Stimulated activated CD4-positive, alpha-beta T cell treated with anti-CD3 and anti-CD28 coated beads, Interleukin-1b, Interleukin-23, amount 100 ng/mL, for 4 hours (primary cell): ENCODE results near the gene BAIAP2L1.

Experiments
- DNase-seq, 2 donors: peaks; one replicate each; pipeline ENCODE4 v3.0.0-alpha.2; 2020; ENCODE audit warnings: low read depth in 2 of 2

The BAIAP2L1 gene

DNA sequence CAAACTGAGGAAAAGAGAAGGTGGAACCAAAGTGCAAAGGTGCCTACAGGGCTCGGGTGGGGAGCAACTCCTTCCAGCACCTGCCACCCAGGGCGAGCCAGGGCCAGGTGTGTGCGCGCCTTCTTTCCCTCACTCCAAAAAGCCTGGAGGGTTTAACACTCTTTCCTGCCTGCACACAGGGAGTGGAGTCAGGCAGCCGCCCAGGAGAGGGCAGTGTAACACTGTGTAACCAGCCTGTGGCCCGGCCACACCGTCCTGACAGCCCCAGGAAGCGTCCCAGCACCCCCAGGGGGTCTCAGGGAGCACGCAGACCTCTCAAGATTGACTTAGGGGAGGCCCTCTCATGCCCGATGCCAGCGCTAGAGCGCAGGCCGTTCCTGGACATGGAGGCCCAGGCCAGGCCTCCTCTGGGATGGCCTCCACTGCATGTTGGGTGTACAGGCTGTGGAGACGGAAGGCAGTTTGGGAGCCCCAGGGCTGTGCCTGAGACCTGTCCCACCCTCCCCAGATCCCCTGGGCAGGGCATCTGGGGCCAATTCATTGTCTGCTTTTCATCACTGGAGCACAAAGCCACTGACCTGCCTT, 106.0 kb downstream of the BAIAP2L1 start:
- peak in 1 of 2 donors; percentile 15 for DNase-seq

DNA sequence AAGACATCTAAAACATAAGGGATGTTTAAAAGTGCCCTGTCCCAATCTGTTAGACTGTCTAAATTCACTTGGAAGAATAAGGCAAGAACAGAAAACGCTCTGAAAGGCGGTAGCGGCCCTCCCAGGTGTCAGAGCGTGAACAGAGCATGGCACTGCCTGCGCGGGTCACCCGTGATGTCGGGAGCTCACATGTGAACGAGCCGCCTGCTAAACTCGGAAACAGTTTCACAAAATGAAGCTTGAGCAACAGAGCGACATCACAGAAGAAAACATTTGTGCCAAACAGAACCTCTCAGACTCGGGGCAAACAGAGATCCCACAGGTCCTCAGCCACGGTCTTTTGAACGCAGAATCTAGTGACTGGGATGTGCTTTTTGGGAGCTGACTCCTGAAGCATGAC, 106.6 kb downstream of the BAIAP2L1 start:
- no peak for DNase-seq

DNA sequence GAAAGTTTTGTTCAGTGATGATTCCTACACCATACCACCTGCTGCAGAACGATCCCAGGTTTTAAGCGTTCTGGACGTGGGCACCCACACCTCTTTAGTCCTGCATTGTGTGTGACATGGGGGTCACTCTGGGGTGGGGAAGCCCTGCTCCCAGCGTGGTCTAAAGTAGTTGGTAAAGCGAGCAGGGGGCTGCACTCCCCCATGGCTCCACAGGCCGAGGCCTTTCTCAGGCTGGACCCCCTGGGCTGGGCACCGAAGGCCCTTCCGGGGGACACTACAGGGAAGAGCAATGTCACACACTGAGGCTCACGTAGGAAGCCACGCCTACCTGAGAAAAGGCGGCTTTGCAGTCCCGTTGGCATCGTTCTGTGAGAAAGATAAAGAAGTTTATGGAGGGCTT, 107.1 kb downstream of the BAIAP2L1 start:
- no peak for DNase-seq

DNA sequence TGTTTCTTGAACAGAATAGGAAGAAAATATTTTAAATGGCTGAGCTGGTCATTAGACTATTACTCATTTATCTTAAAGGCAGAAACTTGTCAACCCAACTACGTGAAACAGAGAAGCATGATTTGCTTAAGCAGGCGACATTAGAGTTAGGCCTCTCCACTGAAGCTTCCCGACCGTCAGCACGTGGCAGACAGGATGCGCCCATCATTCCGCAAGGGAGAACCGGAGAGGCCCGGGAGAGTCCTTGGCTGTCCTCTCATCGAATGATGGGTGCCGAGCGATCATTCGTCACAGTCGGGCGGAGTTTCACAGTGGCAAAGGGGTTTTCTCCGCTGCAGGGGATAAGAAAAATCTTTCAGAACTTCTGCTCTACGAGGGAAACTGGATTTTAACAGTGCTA, 107.6 kb downstream of the BAIAP2L1 start:
- DNase-seq, result no peak

DNA sequence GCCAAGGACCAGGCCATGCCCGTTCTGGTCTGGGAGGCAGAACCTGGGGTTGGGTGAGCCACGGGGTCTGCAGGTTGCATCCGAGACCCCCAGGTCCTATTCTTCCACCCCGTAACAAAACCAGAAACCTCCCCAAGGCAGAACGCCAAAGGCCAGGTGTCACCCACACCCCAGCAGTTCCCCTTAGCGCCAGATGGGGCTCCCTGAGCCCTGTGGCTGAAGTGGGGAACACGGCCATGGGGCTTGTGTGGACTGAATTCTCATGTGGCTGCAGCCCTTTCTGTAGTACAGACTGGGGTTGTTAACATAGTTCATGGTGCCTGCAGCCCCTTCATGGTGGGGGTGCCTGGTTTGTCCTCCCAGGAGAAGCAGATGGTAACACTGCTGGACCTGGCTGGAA, 109.2 kb downstream of the BAIAP2L1 start:
- DNase-seq, result no peak

DNA sequence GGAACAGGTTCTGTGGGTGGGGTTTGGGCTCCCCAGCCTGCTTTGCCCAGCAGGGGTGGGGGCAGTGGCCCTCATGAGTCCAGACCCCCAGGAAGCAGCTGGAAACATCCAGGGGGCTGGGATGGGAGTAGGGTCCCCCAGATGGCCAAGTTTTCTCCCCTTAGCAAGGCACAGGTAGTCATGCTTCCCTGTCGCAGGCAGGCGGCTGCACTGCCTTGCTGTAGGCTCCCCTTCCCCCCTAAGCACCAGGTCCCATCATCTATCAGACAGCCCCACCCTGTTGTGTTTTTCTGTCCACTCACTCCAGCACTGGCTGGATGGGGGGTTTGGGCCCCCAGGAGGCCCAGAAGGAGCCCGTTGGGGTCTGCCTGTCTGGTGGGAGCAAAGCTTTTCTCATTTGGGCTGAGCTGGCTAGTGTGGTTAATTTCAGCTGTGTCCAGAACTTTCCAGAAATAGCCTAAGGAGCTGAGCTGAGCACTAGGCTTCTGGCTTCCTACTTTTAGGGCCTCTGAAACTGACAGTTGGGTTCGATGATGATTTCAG, 111.5 kb downstream of the BAIAP2L1 start:
- no peak for DNase-seq

DNA sequence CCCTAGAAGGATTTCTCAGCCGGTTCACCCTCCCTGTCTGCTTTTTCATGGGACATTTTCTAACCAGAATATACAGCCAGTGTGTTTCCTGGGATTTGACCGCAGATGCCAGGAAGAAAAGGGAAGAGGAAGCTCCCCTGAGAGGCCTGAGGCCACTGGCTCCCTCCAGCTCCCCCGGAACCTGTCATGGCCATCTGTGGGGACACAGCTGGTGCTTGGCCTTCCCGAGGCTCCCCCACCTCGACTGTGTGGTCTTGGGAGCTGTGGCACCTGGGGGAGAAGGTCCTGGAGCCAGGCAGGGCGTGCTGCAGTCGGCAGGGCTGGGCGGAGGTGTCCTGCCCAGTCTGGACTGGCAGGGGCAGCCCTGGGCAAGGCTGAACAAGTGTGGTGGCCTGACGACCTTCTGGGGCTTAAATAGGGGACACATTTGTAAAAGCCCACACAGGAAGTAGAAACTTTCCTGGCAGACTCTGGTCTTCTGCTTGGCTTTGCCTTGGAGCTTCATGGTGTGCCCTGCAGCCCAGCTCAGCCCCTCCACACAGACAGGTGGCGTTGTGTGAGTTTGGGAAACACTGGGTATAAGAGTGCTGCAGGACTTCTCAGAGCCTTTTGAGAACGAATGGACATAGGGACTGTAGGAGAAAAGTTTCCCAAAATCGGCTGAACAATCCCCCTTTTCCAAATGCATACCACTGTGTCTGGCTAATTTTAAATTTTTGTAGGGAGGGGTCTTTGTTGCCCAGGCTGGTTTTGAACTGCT, 112.6 kb downstream of the BAIAP2L1 start:
- DNase-seq, result no peak

DNA sequence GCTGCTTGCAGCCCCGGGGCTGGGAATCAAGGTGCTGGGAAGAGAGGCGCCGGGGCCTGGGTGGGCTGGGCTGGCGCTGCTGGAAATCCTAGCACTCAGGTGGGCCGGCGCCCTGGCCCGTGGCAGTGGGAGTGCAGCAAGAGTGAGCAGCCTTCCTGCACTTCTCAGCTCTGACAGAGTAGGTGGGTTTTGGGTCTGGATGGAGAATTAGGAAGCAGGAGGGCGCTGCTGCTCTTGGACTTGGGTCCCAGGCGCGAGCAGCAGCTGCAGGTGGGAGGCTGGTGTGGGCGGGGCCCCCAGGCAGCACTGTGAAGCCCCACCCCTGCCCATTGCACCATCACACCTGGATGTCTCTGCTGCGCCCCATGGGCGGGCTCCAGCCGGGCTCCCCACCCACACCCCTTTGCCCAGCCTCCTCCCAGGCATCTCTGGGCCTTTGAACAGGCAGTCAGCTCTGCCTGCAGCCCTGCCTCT, 113.4 kb downstream of the BAIAP2L1 start:
- DNase-seq, result no peak

DNA sequence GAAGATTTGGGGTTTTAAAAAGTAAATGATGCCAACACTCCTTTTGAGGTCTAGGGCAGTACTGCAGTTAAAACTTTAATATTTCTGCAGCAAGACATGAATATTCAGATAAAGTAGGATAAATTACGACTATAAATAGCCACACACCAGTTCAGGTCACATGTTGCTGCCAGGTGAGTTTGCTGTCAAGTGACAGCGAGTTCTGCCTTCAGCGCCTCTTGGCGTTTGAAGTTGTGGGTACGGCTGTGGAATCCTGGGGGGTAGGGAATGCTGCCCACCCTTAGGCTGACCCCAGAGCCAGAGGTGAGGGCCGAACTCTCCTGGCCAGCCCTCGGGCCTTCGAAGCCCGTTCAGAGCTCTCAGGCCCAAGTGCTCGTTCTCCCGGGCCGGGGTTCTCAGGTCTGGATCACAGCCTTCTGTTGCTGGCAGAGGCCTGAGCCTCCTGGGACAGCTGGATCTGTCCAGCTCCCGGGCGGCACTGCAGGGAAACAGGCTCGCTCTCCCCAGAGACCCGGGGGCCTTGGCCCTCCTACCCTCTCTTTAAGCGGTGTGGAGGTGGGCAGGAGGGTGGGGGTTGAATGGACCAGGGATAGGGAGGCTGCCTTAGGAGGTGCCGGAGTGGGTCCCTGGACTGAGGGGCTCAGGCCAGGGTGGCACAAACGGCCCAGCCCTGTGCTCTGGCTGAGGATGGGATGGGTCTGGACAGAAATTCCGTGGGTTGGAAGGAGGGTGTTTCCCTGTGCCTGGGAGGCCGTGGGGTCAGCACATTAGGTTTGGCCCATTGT, 114.0 kb downstream of the BAIAP2L1 start:
- no peak for DNase-seq

DNA sequence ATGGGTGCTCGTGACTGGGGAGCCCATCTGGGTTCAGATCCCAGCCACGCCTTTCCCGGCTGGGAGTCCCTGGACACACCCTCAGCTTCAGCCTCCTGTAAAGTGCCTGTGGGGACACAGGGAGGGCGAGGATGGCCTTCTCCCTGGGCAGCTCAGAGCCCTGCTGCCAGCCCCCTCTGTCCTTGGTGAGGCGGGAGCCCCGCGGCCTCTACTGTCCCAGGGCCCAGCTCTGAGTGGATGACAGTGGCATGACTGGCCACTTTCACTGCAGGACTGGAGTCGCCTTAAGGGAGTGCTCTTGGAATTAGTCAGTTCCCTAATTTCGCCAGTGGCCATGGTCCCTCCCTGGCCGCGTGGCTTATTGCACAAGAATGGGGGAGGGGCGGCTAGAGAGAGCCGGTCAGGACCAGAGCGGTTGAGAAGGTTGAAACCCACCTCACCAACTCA, 114.8 kb downstream of the BAIAP2L1 start:
- DNase-seq, result no peak

DNA sequence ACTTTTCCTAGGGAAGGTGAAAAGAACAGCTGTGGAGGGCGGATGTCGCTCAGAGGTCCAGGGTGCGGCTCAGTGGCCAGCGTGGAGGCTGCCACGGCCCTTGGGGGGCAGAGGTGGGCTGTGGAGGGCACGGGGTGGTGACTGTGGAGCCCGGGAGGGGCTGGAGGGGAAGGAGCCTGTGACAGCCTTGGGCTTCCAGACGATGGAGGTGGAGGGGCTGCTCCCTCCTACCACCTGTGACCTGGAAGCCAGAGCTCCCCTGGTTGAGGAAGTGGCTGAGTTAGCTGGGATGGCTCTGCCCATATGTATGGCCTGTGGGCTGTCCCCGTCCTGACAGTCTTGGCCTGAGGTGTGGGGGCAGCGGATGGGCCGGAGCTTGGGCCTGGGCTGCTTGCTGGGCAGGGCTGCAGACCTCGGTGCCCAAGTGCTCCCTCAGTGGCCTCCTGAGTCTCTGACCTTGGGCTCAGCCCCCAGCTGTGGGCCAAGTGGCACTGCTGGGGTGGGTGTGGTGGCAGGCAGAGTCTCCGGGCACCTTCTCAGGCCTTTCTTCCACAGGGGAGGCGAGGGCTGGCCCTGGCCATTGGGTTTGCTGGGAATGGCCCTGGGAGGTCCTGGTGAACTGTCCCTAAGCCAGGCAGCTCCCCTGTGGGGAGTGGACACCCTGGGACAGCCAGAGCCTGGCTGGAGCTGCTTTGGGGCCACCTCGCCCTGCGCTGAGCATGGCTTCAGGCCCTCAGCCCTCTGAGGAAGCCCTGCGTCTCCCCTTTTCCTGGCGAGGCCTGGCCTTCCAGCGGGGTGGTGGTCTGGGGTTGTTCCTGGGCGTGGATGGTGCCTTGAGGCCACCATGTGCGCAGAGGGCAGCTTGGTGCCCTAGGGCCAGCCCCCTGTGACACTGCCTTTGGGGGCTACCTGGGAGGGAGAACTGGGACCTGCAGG, 115.5 kb downstream of the BAIAP2L1 start:
- no peak for DNase-seq

DNA sequence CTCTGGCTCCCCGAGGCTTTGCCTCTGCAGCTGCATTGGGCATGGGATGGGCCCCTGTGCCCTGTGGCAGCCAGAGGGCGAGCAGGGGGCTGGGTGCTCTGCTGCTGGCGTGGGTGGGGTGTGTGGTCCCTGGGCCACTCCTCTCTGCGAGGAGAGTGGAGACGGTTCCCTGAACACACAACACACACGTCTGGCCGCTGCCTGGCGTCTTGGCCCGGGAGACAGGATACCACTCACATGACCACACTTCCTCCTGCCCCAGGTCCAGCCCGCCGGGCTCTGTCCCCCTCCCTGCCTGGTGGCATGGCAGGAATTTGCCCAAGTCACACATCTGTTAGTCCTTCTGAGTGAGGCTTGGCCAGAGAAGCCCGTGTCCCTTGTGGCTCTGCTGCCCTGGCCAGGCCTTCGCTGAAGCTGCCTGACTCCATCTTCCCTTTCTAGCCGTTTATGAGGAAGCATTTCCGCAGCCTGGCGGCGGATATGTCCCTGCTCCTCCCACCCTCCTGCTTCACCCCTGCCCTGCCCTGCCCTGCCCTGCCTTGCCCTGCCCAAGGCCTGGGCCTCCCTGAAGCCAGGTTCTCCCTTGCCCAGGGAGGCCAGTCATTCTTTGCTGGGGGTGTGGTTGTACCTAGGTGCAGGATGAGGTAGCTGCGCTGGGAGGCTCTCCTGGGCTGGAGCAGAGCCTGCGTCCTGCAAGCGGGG, 116.4 kb downstream of the BAIAP2L1 start:
- no peak for DNase-seq

DNA sequence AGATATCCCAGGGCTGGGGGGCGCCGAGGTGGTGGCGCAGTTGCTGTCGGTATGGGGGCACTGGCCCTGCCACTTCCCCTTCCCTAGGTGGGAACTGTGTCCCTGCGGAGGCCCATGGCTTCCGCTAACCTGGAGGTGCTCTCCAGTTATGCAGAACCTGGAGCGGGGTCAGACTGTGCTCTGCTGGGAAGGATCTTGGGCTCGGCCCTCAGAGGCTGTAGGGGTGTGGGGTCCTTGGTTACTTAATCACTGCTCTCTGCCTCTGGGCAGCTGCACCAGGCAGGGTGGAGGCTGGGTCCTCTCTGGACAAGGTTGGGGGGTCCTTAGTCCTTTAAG, 117.0 kb downstream of the BAIAP2L1 start:
- DNase-seq, result no peak

DNA sequence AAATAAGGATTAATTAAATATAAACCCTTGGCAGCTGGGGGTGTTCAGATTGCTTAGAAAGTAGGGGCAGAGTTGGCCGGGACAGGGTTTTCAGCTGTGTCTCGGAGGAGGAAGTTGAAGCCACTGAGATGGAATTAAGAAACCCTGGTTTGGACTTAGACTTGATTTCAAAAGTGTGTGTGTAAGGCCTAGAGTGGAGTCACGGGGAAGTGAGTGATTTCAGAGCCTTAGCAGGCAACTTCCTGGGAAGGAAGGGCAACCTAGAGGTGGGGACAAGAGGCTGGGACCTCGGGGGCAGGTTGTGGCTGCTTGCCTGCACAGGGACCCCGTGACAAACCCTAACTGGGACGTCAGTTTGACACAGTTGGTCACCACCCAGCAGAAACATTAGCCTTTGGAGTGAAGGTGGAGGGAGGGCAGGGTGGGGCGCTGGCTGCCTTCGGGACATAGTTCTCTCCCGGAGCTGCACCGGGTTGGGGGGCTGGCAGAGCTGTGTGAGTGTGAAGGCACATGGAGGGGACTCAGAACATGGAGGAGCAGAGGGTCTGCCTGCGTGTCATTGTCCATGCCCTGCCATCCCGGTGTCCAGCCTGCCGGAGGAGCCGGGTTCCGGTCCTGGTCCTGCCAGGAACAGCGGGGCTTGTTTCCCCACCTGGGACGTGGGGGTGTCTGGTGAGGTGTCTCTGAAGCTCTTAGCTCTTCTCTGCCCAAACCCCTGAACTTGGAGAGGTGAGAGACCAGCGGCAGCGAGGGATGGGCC, 117.6 kb downstream of the BAIAP2L1 start:
- DNase-seq, result no peak

DNA sequence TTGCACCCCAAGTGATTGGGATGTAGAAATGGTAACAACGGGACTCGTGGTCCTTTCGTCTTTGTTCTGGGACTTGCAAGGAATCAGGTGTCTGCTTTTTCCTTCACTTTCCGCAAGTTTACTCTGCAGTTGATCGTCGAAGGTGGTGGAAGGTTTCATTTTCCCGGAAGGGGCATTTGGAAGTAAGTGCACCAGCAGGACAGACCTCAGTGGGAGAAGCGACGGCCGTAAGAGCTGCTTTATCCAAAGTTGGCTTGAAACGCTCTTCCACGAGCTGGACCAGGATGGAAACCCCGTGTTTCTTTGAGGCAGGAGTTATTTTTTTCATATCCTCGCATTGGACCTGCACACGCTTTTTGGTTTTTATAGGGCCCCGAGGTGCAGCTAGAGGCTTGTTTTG, 118.2 kb downstream of the BAIAP2L1 start:
- DNase-seq, result no peak

DNA sequence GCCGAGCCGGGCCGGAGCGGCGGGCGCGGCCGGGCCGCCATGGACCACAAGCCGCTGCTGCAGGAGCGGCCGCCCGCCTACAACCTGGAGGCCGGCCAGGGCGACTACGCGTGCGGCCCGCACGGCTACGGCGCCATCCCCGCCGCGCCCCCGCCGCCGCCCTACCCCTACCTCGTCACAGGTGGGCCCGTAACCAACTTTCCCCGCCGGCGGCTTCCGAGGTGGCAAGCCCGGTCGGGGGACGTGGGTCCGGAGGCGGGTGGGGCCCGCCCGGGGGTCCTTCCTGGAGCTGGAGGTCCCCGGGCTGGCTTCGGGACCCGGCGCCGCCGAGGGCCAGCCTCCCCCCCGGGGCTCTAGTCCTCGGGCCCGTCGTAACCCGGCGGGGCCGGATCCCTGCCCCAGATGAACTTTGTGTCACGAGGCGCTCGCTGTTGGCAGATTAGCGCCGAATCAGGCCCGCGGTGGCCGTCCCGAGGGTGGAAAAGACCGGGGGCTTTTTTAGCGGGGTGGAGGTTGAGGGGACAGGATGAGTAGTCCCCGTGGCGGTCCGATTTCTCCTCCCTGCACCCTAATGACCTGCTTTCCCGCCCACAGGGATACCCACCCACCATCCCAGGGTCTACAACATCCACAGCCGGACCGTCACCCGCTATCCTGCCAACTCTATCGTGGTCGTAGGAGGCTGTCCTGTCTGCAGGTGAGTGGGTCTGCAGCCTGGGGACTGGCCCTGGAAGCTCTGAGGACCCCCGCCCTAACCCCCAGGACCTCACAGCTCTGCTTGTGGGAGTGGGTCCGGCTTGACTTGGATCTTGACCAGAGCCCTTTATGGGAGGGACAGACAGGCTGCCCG, 118.9 kb downstream of the BAIAP2L1 start:
- peak; percentile 11 to 12 for DNase-seq

DNA sequence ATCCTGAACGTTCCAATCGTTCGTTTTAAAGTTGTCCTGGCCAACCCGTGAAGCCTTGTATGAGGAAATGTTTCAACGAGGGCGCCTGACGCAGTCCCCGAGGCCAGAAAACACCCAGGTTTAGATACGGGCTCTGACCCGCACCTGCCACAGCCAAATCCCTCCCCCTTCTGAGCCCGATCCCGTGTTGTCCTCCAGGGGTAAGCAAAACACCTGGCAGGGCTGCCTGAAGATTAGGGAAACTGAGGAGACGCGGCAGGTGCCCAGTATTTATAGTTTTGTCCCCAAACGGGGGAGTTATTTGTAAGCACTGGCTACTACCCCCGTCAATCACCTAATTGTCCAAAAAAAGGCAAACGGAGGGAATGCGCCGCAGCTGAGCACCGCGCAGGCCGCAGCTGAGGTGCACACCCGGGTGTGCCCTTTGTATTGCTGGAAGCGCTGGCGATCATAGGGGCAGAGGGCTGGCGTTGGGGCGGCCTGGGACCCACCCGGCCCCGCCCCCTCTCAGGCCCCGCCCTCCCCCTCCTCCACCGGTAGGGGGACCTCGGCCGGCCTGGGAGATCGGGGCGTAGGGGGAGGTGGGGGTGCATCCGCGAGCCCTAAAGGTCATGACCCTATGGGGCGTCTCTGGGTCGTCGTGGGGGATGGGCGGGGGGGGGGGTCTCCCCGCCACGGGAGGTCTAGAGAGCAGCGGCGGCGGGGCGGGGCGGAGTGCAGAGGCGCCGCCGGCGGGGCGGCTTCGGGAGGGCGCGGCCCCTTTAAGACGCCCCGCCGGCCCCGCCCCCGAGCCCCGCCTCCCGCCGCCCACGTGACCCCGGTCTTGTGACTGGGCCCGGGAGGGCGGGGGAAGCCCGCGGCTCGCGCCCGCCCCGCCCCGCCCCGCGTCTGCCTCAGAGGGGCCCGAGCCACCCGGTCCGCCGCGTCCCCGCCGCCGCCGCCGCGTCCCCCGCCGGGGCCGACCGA, 119.8 kb downstream of the BAIAP2L1 start, which contains the start of gene BRI3:
BRI3 (plus strand) TSS at position 896 of the 966 bp plus-strand sequence. CDS start 110 bp downstream, outside the sequence.
- DNase-seq, result peak; percentile 91 to 97

DNA sequence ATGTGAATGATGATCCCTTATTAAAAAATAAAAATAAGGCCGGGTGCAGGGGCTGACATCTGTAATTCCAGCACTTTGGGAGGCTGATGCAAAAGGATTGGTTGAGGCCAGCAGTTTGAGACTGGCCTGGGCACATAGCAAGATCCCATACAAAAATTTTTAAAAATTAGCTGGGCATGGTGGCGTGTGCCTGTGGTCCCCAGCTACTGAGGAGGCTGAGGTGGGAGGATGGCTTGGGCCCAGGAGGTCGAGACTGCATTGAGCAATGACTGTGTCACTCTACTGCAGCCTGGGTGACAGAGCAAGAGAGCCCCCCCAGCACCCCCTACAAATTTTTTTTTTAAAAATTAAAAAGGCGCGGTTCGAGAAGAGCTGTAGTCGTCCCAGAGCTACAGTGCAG, 120.6 kb downstream of the BAIAP2L1 start:
- no peak for DNase-seq
